ENCODE data around the gene ADIG.

Gene ADIG

GRCh38 chr20:38624084-38624483, 43.1 kb downstream of the ADIG start:
- DNase-seq (ENCODE audit: low spot score): no peak
- H3K4me3 ChIP-seq: no peak overlapping the region
- no peak overlapping the region for H3K27ac ChIP-seq
- no peak for TF ChIP-seq CTCF (IDR thresholded peaks at IDR 0.05)

GRCh38 chr20:38625896-38626295, 44.9 kb downstream of the ADIG start:
- no peak overlapping the region for H3K4me3 ChIP-seq
- no peak for TF ChIP-seq CTCF (IDR thresholded peaks at IDR 0.05)
- no peak for DNase-seq (ENCODE audit: low spot score)
- no peak overlapping the region for H3K27ac ChIP-seq

- Histone ChIP-seq H3K27ac (no peak overlapping the region), H3K4me3 (no peak overlapping the region)
- no peak for TF ChIP-seq CTCF (IDR thresholded peaks at IDR 0.05)
- no peak for DNase-seq (ENCODE audit: low spot score)
Measured at GRCh38 chr20:38626921-38627659, 46.1 kb downstream of the ADIG start.

- Histone ChIP-seq H3K4me3 (no peak overlapping the region), H3K27ac (no peak overlapping the region)
- TF ChIP-seq CTCF (IDR thresholded peaks at IDR 0.05): no peak
- no peak for DNase-seq (ENCODE audit: low spot score)
Measured at GRCh38 chr20:38628580-38629470, 47.8 kb downstream of the ADIG start.

- DNase-seq (ENCODE audit: low spot score): no peak
- Histone ChIP-seq H3K27ac (no peak overlapping the region), H3K4me3 (no peak overlapping the region)
- no peak for TF ChIP-seq CTCF (IDR thresholded peaks at IDR 0.05)
Measured at GRCh38 chr20:38629979-38630378, 49.0 kb downstream of the ADIG start.

- H3K27ac ChIP-seq: no peak overlapping the region
- DNase-seq (ENCODE audit: low spot score): no peak
- TF ChIP-seq CTCF (IDR thresholded peaks at IDR 0.05): no peak
- no peak overlapping the region for H3K4me3 ChIP-seq
Measured at GRCh38 chr20:38630727-38631126, 49.7 kb downstream of the ADIG start.
